A549 (cell line): ENCODE data around the gene RPTOR. TPM values are rescaled to one million over a fixed set of nuclear protein-coding genes. Genes with fewer than 3 reads are reported as not detected.
A peak's percentile ranks its signal among the peaks of the same experiment; 100 is the strongest.

Experiments used
- ATAC-seq, 2 experiments: fragments of 200-7000 bp in 1 of 2; fragments of >200 bp in 1 of 2; cut with Nextera tagmentation in 1 of 2; cut with Tn5 transposase in 1 of 2; 3 replicates each; pipeline versions ENCODE4 v1.8.0 to v1.9.1; 2018 to 2020; ENCODE audit warnings: mild to moderate bottlenecking in 1 of 2, moderate library complexity in 1 of 2
- CTCF ChIA-PET: fragments of 300-600 bp; sonication (Branson Sonifier 250); formaldehyde crosslinking; extraction: SDS; loops from one replicate; lab custom pipeline; 2021; ENCODE audit warnings: antibody characterized with exemption, inconsistent platforms; lab: Yijun Ruan, JAX
- POLR2A ChIA-PET: fragments of 350-600 bp; formaldehyde crosslinking; extraction: SDS; loops from one replicate; lab custom pipeline; 2021; ENCODE audit warnings: antibody characterized with exemption, inconsistent platforms; lab: Yijun Ruan, JAX
- DNase-seq, 2 experiments: peaks; one replicate each; pipeline versions ENCODE4 v3.0.0 to v3.0.0-alpha.2; 2011 to 2016; ENCODE audit warnings: low read depth in 1 of 2, low spot score in 1 of 2
- FAIRE-seq: peaks from 2 replicates; lab custom pipeline; 2011; peaks lifted over from hg19 to GRCh38; lab: Jason Lieb, UNC
- H3K27ac ChIP-seq, 2 experiments: fragments of >200 bp; sonication (Bioruptor Twin); formaldehyde crosslinking; 3 replicates each; pipeline ENCODE4 v1.5.1; 2016 to 2017
- H3K4me1 ChIP-seq: fragments of >200 bp; sonication (Bioruptor Twin); formaldehyde crosslinking; 3 replicates; pipeline ENCODE4 v1.6.1; 2016
- H3K4me2 ChIP-seq: fragments of >200 bp; sonication (Bioruptor Twin); formaldehyde crosslinking; 3 replicates; pipeline ENCODE4 v1.6.1; 2016
- H3K4me3 ChIP-seq: fragments of >200 bp; sonication (Bioruptor Twin); formaldehyde crosslinking; 3 replicates; pipeline ENCODE4 v1.5.1; 2016
- H3K9me3 ChIP-seq: fragments of >200 bp; sonication (Bioruptor Twin); formaldehyde crosslinking; 3 replicates; pipeline ENCODE4 v1.6.1; 2016
- BCL3 ChIP-seq: fragments of >200 bp; sonication (Bioruptor Twin); formaldehyde crosslinking; IDR thresholded peaks from 3 replicates; pipeline ENCODE4 v1.6.1; 2016
- CBX8 ChIP-seq: fragments of 200-600 bp; sonication (generic); IDR thresholded peaks from 2 replicates; pipeline ENCODE4 v1.6.1; 2016
- CEBPB ChIP-seq, 2 experiments: fragments of >200 bp in 1 of 2; sonication (Bioruptor Twin) in 1 of 2; formaldehyde crosslinking in 1 of 2; IDR thresholded peaks; 2 replicates each; pipeline ENCODE4 v1.6.1; 2012 to 2016
- EHF ChIP-seq: fragments of 250-450 bp; sonication (Bioruptor Pico); IDR thresholded peaks from 2 replicates; pipeline ENCODE4 v1.5.0; 2020; ENCODE audit warnings: mild to moderate bottlenecking
- ESRRA ChIP-seq: fragments of 150-350 bp; IDR thresholded peaks from 2 replicates; pipeline ENCODE4 v1.6.1; 2014; ENCODE audit warnings: mild to moderate bottlenecking, low read length, borderline replicate concordance
- FOSL2 ChIP-seq, 2 experiments: fragments of 450-650 bp in 1 of 2; fragments of >200 bp in 1 of 2; sonication (Bioruptor Twin) in 1 of 2; formaldehyde crosslinking; IDR thresholded peaks; 2 replicates each; pipeline versions ENCODE4 v1.5.0 to v1.6.1; 2016 to 2020; ENCODE audit warnings: mild to moderate bottlenecking in 1 of 2, moderate library complexity in 1 of 2
- FOXS1 ChIP-seq: fragments of 250-450 bp; sonication (Bioruptor Pico); IDR thresholded peaks from 2 replicates; pipeline ENCODE4 v1.5.0; 2020; ENCODE audit warnings: mild to moderate bottlenecking, moderate library complexity
- HOXA7 ChIP-seq: fragments of 250-450 bp; sonication (Bioruptor Pico); IDR thresholded peaks from 2 replicates; pipeline ENCODE4 v1.5.0; 2020; ENCODE audit warnings: mild to moderate bottlenecking, moderate library complexity
- JUN ChIP-seq, 2 experiments: fragments of >200 bp; sonication (Bioruptor Twin); formaldehyde crosslinking; IDR thresholded peaks; 2 replicates in 1 of 2; 3 replicates in 1 of 2; pipeline ENCODE4 v1.6.1; 2016 to 2017
- KDM1A ChIP-seq: fragments of 200-600 bp; sonication (generic); IDR thresholded peaks from 2 replicates; pipeline ENCODE4 v1.6.1; 2016; ENCODE audit warnings: low read depth, mild to moderate bottlenecking
- MAZ ChIP-seq: fragments of 150-350 bp; IDR thresholded peaks from 2 replicates; pipeline ENCODE4 v1.6.1; 2014; ENCODE audit warnings: antibody characterized with exemption, low read depth, low read length, borderline replicate concordance
- NPAS2 ChIP-seq: fragments of 250-450 bp; sonication (Bioruptor Pico); IDR thresholded peaks from 2 replicates; pipeline ENCODE4 v1.8.0; 2022; ENCODE audit warnings: mild to moderate bottlenecking, moderate library complexity, borderline replicate concordance
- PBX3 ChIP-seq: IDR thresholded peaks from 2 replicates; pipeline ENCODE4 v1.6.1; 2012
- POLR2A ChIP-seq: IDR thresholded peaks from 2 replicates; pipeline ENCODE4 v1.6.1; 2012; ENCODE audit warnings: mild to moderate bottlenecking, low read length
- POLR2AphosphoS2 ChIP-seq: conservative IDR thresholded peaks from 2 replicates; pipeline ENCODE4 v1.6.1; 2012; ENCODE audit warnings: low read length, improper control_type of control experiment, inconsistent platforms
- RAD21 ChIP-seq, 2 experiments: fragments of >200 bp in 1 of 2; sonication (Bioruptor Twin) in 1 of 2; formaldehyde crosslinking in 1 of 2; IDR thresholded peaks in 1 of 2; conservative IDR thresholded peaks in 1 of 2; 2 replicates in 1 of 2; 3 replicates in 1 of 2; pipeline ENCODE4 v1.6.1; 2012 to 2018; ENCODE audit warnings: inconsistent platforms in 1 of 2
- USF2 ChIP-seq: fragments of 450-650 bp; IDR thresholded peaks from 2 replicates; pipeline ENCODE4 v1.6.1; 2014; ENCODE audit warnings: antibody characterized with exemption
- WGBS: methylation state at CpG from one replicate; pipeline ENCODE4 v1.1.6; 2017; ENCODE audit errors: missing lambda C conversion rate; 5-methylcytosine and 5-hydroxymethylcytosine counted together
- polyA plus RNA-seq, 4 experiments: library from polyadenylated mRNA; depleted of rRNA in 3 of 4; stranded (reverse); fragments of >200 nt; fragmentation: RNase III in 1 of 4; extraction: RNeasy Plus Mini Kit Qiagen cat#74134 plus additional on column Dnase treatment in 1 of 4; gene quantifications; 2 replicates in 3 of 4; 3 replicates in 1 of 4; pipeline ENCODE4 v1.2.3, GENCODE V29; 2011 to 2017
- TF ChIP-seq, protein P1 (sequence below): fragments of >200 bp; sonication (Bioruptor Twin); formaldehyde crosslinking; IDR thresholded peaks from 3 replicates; pipeline ENCODE4 v1.5.1; 2016
- TF ChIP-seq, protein P2 (sequence below): fragments of 150-350 bp; IDR thresholded peaks from 2 replicates; pipeline ENCODE4 v1.6.1; 2014; ENCODE audit warnings: low read depth, mild to moderate bottlenecking, low read length

RPTOR gene
- polyA plus RNA-seq, 2 of the 4 experiments (the other 2 are of a cell fraction) = 10.8 to 27.1 TPM

- Histone ChIP-seq H3K4me1 (no peaks in the 10 kb centered on the region), H3K4me3 (no peak overlapping the region), H3K27ac (no peak overlapping the region), H3K9me3 (no peaks in the 10 kb centered on the region), H3K4me2 (no peak overlapping the region)
- FAIRE-seq (no peak), ATAC-seq (peak in 1 of 2 experiments; percentile 26; a peak in 3 of 6 replicates), DNase-seq (no peak)
- ChIA-PET CTCF (interaction anchor here (1.0 kb wide), 1 partner anchor 12 kb away, joined by 3 read pairs; no protein-coding TSS in a partner anchor), POLR2A (no interaction called here)
- TF ChIP-seq EHF (CRISPR knock-in tag) = no peak
- peak in 1 of 2 experiments; percentile 15; a peak in 1 of 5 replicates for TF ChIP-seq RAD21 (conservative IDR thresholded peaks at IDR 0.05 in 1 of 2, IDR thresholded peaks at IDR 0.05 in 1 of 2)
- TF ChIP-seq PBX3 = no peak
- TF ChIP-seq, protein P1, sequence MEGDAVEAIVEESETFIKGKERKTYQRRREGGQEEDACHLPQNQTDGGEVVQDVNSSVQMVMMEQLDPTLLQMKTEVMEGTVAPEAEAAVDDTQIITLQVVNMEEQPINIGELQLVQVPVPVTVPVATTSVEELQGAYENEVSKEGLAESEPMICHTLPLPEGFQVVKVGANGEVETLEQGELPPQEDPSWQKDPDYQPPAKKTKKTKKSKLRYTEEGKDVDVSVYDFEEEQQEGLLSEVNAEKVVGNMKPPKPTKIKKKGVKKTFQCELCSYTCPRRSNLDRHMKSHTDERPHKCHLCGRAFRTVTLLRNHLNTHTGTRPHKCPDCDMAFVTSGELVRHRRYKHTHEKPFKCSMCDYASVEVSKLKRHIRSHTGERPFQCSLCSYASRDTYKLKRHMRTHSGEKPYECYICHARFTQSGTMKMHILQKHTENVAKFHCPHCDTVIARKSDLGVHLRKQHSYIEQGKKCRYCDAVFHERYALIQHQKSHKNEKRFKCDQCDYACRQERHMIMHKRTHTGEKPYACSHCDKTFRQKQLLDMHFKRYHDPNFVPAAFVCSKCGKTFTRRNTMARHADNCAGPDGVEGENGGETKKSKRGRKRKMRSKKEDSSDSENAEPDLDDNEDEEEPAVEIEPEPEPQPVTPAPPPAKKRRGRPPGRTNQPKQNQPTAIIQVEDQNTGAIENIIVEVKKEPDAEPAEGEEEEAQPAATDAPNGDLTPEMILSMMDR = no peak
- 95% methylated on average over 8 of the region's 16 CpGs for WGBS
Observed at GRCh38 chr17:80948976-80949450, 404.4 kb downstream of the RPTOR start.

DNA sequence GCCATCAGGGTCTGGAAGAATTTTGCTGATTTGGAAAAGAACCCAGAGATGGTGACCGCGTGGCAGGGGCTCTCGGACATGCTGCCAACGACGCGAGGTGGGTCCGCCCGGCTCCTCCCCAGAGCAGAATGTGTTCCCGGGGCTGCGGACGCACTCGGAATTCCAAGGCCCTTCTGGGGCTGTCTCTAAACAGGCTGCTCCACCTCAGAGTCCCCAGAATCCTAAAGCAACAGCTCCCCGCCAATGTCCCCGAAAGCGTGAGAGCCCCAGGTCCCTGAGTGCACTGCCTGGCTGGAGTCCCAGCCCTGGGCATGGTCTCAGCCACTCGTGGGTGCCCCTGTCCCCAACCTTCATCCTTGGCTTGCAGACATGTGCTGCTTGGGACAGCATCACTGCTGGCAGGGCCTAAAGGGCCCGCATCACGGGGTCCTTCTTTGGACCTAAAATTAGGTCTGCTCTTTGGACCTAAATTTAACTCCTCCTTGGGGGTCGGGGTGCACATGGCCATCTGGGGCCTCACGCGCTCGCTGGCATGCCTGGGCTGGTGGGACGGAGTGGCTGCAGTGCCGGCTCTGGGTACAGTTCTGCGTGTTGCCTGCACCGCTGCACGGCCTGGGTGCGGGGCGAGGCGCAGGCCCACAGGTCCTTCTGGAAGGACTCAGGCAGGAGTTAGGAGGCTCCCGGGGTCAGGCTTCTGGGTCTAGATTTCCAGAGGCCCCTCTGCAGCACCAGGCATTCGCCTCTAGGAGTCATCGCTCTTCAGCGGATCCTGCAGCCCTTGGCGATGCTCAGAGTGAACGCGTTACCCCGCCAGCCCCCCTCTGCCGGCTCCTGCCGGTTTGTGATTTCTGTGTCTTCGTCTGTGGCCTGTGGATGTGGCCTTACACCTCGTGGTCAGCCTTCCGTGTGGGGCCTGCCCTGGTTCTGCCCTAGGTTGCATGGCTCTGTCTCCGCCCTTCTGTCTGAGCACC lies 405.1 kb downstream of the RPTOR start:
- H3K4me1 ChIP-seq = no peaks in the 10 kb centered on the region
- TF ChIP-seq CBX8 = no peak
- WGBS = 94% methylated on average over 44 of the region's 44 CpGs
- no peak overlapping the region for H3K27ac ChIP-seq
- FAIRE-seq (no peak), DNase-seq (no peak), ATAC-seq (peak in 1 of 2 experiments; percentile 60; a peak in 3 of 6 replicates)
- ChIA-PET POLR2A (no interaction called here), CTCF (interaction anchor here (1.0 kb wide), 1 partner anchor 12 kb away, joined by 3 read pairs; no protein-coding TSS in a partner anchor)
- no peaks in the 10 kb centered on the region for H3K9me3 ChIP-seq
- H3K4me2 ChIP-seq = no peak overlapping the region
- H3K4me3 ChIP-seq = no peak overlapping the region

DNA sequence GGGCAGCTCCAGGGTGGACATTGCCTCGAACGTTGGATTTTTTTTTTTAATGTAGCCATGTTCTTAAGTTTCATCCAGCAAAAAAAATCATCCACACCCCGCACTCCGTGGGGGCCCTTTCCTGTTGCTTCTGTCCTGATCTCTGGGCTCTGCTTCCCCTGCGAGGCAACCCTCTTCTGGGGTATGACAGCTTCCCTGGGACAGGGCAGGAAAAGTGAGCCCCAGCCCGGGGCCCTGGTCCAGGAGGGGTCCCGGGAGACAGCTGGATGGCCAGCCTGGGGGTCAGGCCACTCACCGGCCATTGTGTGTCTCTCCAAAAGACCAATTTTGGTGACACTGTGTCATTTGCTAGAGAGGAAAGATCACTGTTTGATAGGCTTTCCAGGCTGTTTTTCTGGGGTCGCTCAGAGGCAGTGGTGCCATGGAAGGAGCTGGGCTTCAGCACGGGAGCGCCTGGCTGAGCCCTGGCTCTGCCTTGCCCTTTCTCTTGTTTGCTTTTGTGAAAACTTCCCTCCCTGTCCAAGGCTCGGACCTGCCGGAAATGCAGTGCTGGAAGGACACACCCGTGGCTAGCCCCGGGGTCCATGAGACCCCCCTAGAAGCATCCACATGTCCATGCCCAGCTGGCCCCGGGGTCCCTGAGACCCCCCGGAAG lies 406.0 kb downstream of the RPTOR start:
- ATAC-seq = no peak
- H3K27ac ChIP-seq = no peak overlapping the region
- ChIA-PET POLR2A (no interaction called here), CTCF (no interaction called here)
- H3K4me3 ChIP-seq = no peak overlapping the region
- no peak overlapping the region for H3K4me2 ChIP-seq
- no peak for FAIRE-seq
- no peak for TF ChIP-seq FOSL2 (IDR thresholded peaks at IDR 0.05)
- no peak for TF ChIP-seq FOSL2 (CRISPR knock-in tag; IDR thresholded peaks at IDR 0.05)
- no peak for TF ChIP-seq HOXA7 (CRISPR knock-in tag)
- TF ChIP-seq FOXS1 (CRISPR knock-in tag) = no peak
- TF ChIP-seq EHF (CRISPR knock-in tag) = no peak
- TF ChIP-seq MAZ = no peak
- TF ChIP-seq ESRRA = no peak
- TF ChIP-seq KDM1A = no peak
- no peak for TF ChIP-seq USF2
- no peak for TF ChIP-seq BCL3
- TF ChIP-seq, protein P2, sequence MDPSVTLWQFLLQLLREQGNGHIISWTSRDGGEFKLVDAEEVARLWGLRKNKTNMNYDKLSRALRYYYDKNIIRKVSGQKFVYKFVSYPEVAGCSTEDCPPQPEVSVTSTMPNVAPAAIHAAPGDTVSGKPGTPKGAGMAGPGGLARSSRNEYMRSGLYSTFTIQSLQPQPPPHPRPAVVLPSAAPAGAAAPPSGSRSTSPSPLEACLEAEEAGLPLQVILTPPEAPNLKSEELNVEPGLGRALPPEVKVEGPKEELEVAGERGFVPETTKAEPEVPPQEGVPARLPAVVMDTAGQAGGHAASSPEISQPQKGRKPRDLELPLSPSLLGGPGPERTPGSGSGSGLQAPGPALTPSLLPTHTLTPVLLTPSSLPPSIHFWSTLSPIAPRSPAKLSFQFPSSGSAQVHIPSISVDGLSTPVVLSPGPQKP = no peak
- no peak for TF ChIP-seq POLR2A
- no peak for TF ChIP-seq JUN (IDR thresholded peaks at IDR 0.05)
- TF ChIP-seq CEBPB (IDR thresholded peaks at IDR 0.05) = no peak
- TF ChIP-seq POLR2AphosphoS2 = no peak
- no peak for TF ChIP-seq NPAS2 (CRISPR knock-in tag)
- WGBS = 88% methylated on average over 15 of the region's 17 CpGs
- H3K4me1 ChIP-seq = no peaks in the 10 kb centered on the region
- H3K9me3 ChIP-seq = no peaks in the 10 kb centered on the region
- DNase-seq = no peak
